Choroid plexus epithelial cell (primary cell): Measurements from ENCODE around the gene PLXNA3.
A peak's percentile ranks its signal among the peaks of the same experiment; 100 is the strongest.

ENCODE experiments used
- DNase-seq: peaks from one replicate; pipeline ENCODE4 v3.0.0-alpha.2; 2010; ENCODE audit warnings: low read depth
- H3K4me3 ChIP-seq: 2 replicates; pipeline ENCODE4 v1.5.1; 2011; ENCODE audit warnings: low read depth, mild to moderate bottlenecking, control low read depth, low read length, moderate library complexity
- TF ChIP-seq, protein P1 (sequence below): conservative IDR thresholded peaks from 2 replicates; pipeline ENCODE4 v1.5.1; 2011; ENCODE audit warnings: low read depth, mild to moderate bottlenecking, control low read depth, inconsistent platforms, low read length, moderate library complexity

PLXNA3 gene

GRCh38 chrX:154502098-154502497 is 44.0 kb downstream of the PLXNA3 start:
- TF ChIP-seq, protein P1, sequence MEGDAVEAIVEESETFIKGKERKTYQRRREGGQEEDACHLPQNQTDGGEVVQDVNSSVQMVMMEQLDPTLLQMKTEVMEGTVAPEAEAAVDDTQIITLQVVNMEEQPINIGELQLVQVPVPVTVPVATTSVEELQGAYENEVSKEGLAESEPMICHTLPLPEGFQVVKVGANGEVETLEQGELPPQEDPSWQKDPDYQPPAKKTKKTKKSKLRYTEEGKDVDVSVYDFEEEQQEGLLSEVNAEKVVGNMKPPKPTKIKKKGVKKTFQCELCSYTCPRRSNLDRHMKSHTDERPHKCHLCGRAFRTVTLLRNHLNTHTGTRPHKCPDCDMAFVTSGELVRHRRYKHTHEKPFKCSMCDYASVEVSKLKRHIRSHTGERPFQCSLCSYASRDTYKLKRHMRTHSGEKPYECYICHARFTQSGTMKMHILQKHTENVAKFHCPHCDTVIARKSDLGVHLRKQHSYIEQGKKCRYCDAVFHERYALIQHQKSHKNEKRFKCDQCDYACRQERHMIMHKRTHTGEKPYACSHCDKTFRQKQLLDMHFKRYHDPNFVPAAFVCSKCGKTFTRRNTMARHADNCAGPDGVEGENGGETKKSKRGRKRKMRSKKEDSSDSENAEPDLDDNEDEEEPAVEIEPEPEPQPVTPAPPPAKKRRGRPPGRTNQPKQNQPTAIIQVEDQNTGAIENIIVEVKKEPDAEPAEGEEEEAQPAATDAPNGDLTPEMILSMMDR: no peak
- H3K4me3 ChIP-seq: no peak overlapping the region
- no peak for DNase-seq

GRCh38 chrX:154502989-154503388 is 44.9 kb downstream of the PLXNA3 start:
- no peak for DNase-seq
- TF ChIP-seq, protein P1: no peak
- H3K4me3 ChIP-seq: no peak overlapping the region

DNA sequence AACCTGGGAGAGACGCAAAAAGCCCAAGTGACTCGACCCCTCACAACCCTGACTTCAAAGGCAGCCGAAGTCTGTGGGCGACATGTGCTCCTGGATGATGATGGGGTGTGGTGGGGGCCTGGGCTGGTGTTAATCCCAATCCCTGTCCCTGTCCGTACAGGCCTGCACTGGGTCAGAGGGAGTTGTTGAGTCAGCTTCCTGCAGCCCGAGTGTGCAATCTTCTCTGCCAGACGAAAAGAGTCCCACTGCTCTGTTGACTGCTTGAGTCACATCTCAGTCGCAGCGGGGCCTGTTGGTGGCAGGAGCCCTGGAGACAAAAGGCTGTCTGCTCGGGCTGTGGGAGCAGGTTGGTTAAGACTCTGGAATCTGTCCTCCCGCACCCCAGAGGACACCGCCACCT is 47.7 kb downstream of the PLXNA3 start:
- H3K4me3 ChIP-seq: no peak overlapping the region
- TF ChIP-seq, protein P1: no peak
- DNase-seq: peak; percentile 65

GRCh38 chrX:154506483-154507332 is 48.6 kb downstream of the PLXNA3 start:
- TF ChIP-seq, protein P1: no peak
- no peak for DNase-seq

DNA sequence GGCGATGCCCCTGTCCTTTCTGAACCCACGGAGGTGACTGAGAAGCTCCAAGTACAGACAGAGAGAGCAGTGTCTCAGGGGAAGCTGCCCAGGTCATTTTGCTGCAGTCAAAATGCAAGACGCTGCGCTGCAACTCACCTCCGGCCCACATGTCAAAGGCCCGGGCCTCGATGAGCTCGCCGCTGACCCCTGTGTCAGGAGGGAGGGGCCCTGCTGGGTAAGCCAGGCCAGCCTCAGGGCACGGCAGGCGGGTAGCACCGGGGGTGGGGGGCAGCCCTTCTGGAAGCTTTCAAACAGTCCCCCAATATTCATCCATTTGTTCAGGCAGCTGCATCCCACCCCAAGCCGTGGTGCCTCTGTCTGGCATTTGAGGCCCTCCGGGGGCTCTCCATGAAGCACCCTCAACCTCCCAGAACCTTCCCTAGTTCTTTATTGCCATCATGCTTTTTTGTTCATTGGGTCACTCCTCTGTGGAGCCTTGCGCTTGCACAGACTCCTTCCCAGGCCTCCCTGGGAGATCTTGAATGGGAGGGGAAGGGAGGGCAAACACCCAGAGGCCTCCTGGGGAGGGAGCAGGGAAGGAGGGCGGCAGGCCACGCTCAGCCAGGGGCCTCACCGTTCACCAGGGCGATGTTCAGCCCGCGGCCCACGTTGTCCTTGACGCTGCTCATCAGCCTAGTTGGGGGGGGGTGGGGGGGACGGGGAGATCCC is 49.7 kb downstream of the PLXNA3 start:
- no peak for DNase-seq
- no peak overlapping the region for H3K4me3 ChIP-seq
- TF ChIP-seq, protein P1: no peak

More at GRCh38 chrX:154506483-154507332, 48.6 kb downstream of the PLXNA3 start:
- H3K4me3 ChIP-seq: no peak overlapping the region

GRCh38 chrX:154508384-154508745 is 50.3 kb downstream of the PLXNA3 start:
- TF ChIP-seq, protein P1: no peak
- DNase-seq: no peak
- H3K4me3 ChIP-seq: no peak overlapping the region
